HG03135 (cell line): Measurements from ENCODE around the gene ADGRF4.
A peak's percentile ranks its signal among the peaks of the same experiment; 100 is the strongest.
"Not testable (repeated sequence)": the region's sequence is repeated elsewhere in the genome, so short reads cannot be mapped to it uniquely, and the experiment has no call there.

Source experiments
- ATAC-seq: cut with Tn5 transposase; IDR thresholded peaks from one replicate; pipeline ENCODE4 v1.9.1; 2021; ENCODE audit warnings: mild to moderate bottlenecking, moderate library complexity; ENCODE audit not compliant: unreplicated experiment

ADGRF4 gene

GRCh38 chr6:47733879-47734558 lies 35.6 kb downstream of the ADGRF4 start:
- ATAC-seq: peak; percentile 78

GRCh38 chr6:47734831-47735481 lies 36.6 kb downstream of the ADGRF4 start:
- ATAC-seq: no peak

GRCh38 chr6:47736083-47736700 lies 37.8 kb downstream of the ADGRF4 start:
- ATAC-seq: no peak

GRCh38 chr6:47737406-47737805 lies 39.0 kb downstream of the ADGRF4 start:
- ATAC-seq: no peak

GRCh38 chr6:47740714-47741113 lies 42.3 kb downstream of the ADGRF4 start:
- ATAC-seq: no peak

GRCh38 chr6:47741807-47742206 lies 43.4 kb downstream of the ADGRF4 start:
- ATAC-seq: no peak

- no peak for ATAC-seq
Measured at GRCh38 chr6:47743744-47744143, 45.4 kb downstream of the ADGRF4 start.

GRCh38 chr6:47745269-47745668 lies 46.9 kb downstream of the ADGRF4 start:
- not testable (repeated sequence) for ATAC-seq

GRCh38 chr6:47749757-47750156 lies 51.4 kb downstream of the ADGRF4 start:
- ATAC-seq: no peak

- ATAC-seq: no peak
Measured at GRCh38 chr6:47752801-47753200, 54.4 kb downstream of the ADGRF4 start.

GRCh38 chr6:47759364-47759763 lies 61.0 kb downstream of the ADGRF4 start:
- no peak for ATAC-seq

GRCh38 chr6:47762502-47762901 lies 64.1 kb downstream of the ADGRF4 start:
- ATAC-seq: no peak

GRCh38 chr6:47766445-47766844 lies 68.1 kb downstream of the ADGRF4 start:
- no peak for ATAC-seq

GRCh38 chr6:47767102-47767501 lies 68.7 kb downstream of the ADGRF4 start:
- no peak for ATAC-seq

- no peak for ATAC-seq
Measured at GRCh38 chr6:47769982-47770381, 71.6 kb downstream of the ADGRF4 start.
